ENCODE data around the gene PNMA3. TPM values are rescaled to one million over a fixed set of nuclear protein-coding genes. Genes with fewer than 3 reads are reported as not detected.
"Not testable (repeated sequence)": the region's sequence is repeated elsewhere in the genome, so short reads cannot be mapped to it uniquely, and the experiment has no call there.

PNMA3 gene
- total RNA-seq, 2 experiments from 2014 or later = 0.80 to 0.91 TPM

GRCh38 chrX:153073331-153073730, 17.1 kb downstream of the PNMA3 start:
- CTCF ChIA-PET, POLR2A ChIA-PET: not testable (repeated sequence)

- ChIA-PET CTCF (no interaction called here), POLR2A (no interaction called here)
These were observed 18.1 kb downstream of the PNMA3 start for GRCh38 chrX:153074262-153074899.

GRCh38 chrX:153074935-153075334, 18.7 kb downstream of the PNMA3 start:
- POLR2A ChIA-PET = no interaction called here
- CTCF ChIA-PET = no interaction called here

- POLR2A ChIA-PET = no interaction called here
- CTCF ChIA-PET = no interaction called here
These were observed 19.1 kb downstream of the PNMA3 start for GRCh38 chrX:153075366-153075765.

- POLR2A ChIA-PET, CTCF ChIA-PET: not testable (repeated sequence)
These were observed 21.3 kb downstream of the PNMA3 start for GRCh38 chrX:153077437-153078135.

- CTCF ChIA-PET, POLR2A ChIA-PET: not testable (repeated sequence)
These were observed 27.1 kb downstream of the PNMA3 start for GRCh38 chrX:153083238-153083923.

GRCh38 chrX:153102418-153102817, 46.1 kb downstream of the PNMA3 start:
- POLR2A ChIA-PET = no interaction called here
- CTCF ChIA-PET = no interaction called here

- CTCF ChIA-PET, POLR2A ChIA-PET: not testable (repeated sequence)
These were observed 48.7 kb downstream of the PNMA3 start for GRCh38 chrX:153104959-153105358.

- CTCF ChIA-PET, POLR2A ChIA-PET: not testable (repeated sequence)
These were observed 50.0 kb downstream of the PNMA3 start for GRCh38 chrX:153106092-153106801.

Other genes with a start within 250 kb of the PNMA3 start
- 10 to 100 TPM; 12.3 to 12.9 TPM for gene CETN2, start 225.7 kb upstream of the PNMA3 start, total RNA-seq
- 10 to 100 TPM; 22.9 to 23.6 TPM for gene NSDHL, start 225.4 kb upstream of the PNMA3 start, total RNA-seq
- under 1 TPM; 0.75 to 0.95 TPM for gene ZNF185, start 158.4 kb upstream of the PNMA3 start, total RNA-seq
- gene PNMA5, start 62.4 kb upstream of the PNMA3 start, total RNA-seq = not detected
- gene PNMA6A, start 16.0 kb downstream of the PNMA3 start, total RNA-seq = 1 to 10 TPM; 1.2 to 1.6 TPM
- gene MAGEA1, start 122.8 kb downstream of the PNMA3 start, total RNA-seq = not detected